Activated CD8-positive, alpha-beta T cell treated with anti-CD3 and anti-CD28 coated beads for 36 hours (primary cell): ENCODE measurements around the gene TMEM35B. TPM values are rescaled to one million over a fixed set of nuclear protein-coding genes. Genes with fewer than 3 reads are reported as not detected.
A peak's percentile ranks its signal among the peaks of the same experiment; 100 is the strongest.
"Not testable (repeated sequence)": the region's sequence is repeated elsewhere in the genome, so short reads cannot be mapped to it uniquely, and the experiment has no call there.

Source experiments
- ATAC-seq: fragments of 200-7000 bp; cut with Tn5 transposase; one replicate; pipeline ENCODE4 v1.10.0; 2021; ENCODE audit warnings: mild to moderate bottlenecking, moderate library complexity
- CTCF ChIA-PET: fragments of 350-600 bp; sonication (Branson Sonifier 250); formaldehyde crosslinking; loops from one replicate; lab custom pipeline; 2021; ENCODE audit warnings: antibody characterized with exemption; lab: Charles Lee
- POLR2A ChIA-PET: fragments of 350-600 bp; sonication (Branson Sonifier 250); formaldehyde crosslinking; loops from one replicate; lab custom pipeline; 2021; ENCODE audit warnings: antibody characterized with exemption; lab: Charles Lee
- DNase-seq: peaks from one replicate; pipeline ENCODE4 v3.0.0-alpha.2; 2020
- H3K27ac Mint-ChIP-seq: one replicate; pipeline ENCODE4 v1.8.0; 2021; ENCODE audit warnings: mild to moderate bottlenecking, mixed read lengths
- H3K27me3 Mint-ChIP-seq: one replicate; pipeline ENCODE4 v1.8.0; 2021; ENCODE audit warnings: mixed read lengths
- H3K36me3 Mint-ChIP-seq: one replicate; pipeline ENCODE4 v1.8.0; 2021; ENCODE audit warnings: low read depth, mixed read lengths
- H3K4me1 Mint-ChIP-seq: one replicate; pipeline ENCODE4 v1.8.0; 2021; ENCODE audit warnings: low read depth, mixed read lengths
- H3K4me3 Mint-ChIP-seq: one replicate; pipeline ENCODE4 v1.8.0; 2021; ENCODE audit warnings: mild to moderate bottlenecking, moderate library complexity, mixed read lengths
- H3K9me3 Mint-ChIP-seq: one replicate; pipeline ENCODE4 v1.8.0; 2021; ENCODE audit warnings: mixed read lengths
- intact Hi-C: fragments of 100-400 bp; cut with micrococcal nuclease; formaldehyde crosslinking; loops from one replicate; pipeline ENCODE4 v1.10.0; 2022
- total RNA-seq, 2 experiments: library from RNA; stranded (reverse); gene quantifications; one replicate each; pipeline ENCODE4 v1.2.3, GENCODE V29; 2021
- TF ChIP-seq, protein P1 (sequence below): fragments of 200-600 bp; IDR thresholded peaks from one replicate; pipeline ENCODE4 v1.8.0; 2022; ENCODE audit warnings: antibody characterized with exemption, mild to moderate bottlenecking

TMEM35B gene
- total RNA-seq, 2 experiments from 2014 or later, result 19.4 to 19.5 TPM

- TF ChIP-seq, protein P1, sequence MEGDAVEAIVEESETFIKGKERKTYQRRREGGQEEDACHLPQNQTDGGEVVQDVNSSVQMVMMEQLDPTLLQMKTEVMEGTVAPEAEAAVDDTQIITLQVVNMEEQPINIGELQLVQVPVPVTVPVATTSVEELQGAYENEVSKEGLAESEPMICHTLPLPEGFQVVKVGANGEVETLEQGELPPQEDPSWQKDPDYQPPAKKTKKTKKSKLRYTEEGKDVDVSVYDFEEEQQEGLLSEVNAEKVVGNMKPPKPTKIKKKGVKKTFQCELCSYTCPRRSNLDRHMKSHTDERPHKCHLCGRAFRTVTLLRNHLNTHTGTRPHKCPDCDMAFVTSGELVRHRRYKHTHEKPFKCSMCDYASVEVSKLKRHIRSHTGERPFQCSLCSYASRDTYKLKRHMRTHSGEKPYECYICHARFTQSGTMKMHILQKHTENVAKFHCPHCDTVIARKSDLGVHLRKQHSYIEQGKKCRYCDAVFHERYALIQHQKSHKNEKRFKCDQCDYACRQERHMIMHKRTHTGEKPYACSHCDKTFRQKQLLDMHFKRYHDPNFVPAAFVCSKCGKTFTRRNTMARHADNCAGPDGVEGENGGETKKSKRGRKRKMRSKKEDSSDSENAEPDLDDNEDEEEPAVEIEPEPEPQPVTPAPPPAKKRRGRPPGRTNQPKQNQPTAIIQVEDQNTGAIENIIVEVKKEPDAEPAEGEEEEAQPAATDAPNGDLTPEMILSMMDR, result no peak
- Mint-ChIP-seq H3K27me3 (no peaks in the 10 kb centered on the region), H3K27ac (no peak overlapping the region), H3K4me3 (no peak overlapping the region), H3K9me3 (no peaks in the 10 kb centered on the region), H3K36me3 (peaks cover 13% of the 10 kb centered on the region), H3K4me1 (no peaks in the 10 kb centered on the region)
- ChIA-PET POLR2A (no interaction called here), CTCF (interaction anchor here (0.6 kb wide), 1 partner anchor 743 kb away, joined by 3 read pairs; no protein-coding TSS in a partner anchor)
- ATAC-seq (no peak), DNase-seq (no peak)
- intact Hi-C loops, result no loop called here
Observed at GRCh38 chr1:35001743-35002142, 16.6 kb upstream of the TMEM35B start.

- H3K9me3 Mint-ChIP-seq, result no peaks in the 10 kb centered on the region
- no peak for DNase-seq
- ChIA-PET CTCF (no interaction called here), POLR2A (no interaction called here)
- TF ChIP-seq, protein P1, result no peak
- H3K4me1 Mint-ChIP-seq, result no peaks in the 10 kb centered on the region
- H3K27ac Mint-ChIP-seq, result no peak overlapping the region
- intact Hi-C loops, result no loop called here
- no peak for ATAC-seq
- no peak overlapping the region for H3K4me3 Mint-ChIP-seq
- H3K27me3 Mint-ChIP-seq, result no peaks in the 10 kb centered on the region
- H3K36me3 Mint-ChIP-seq, result peaks cover 11% of the 10 kb centered on the region
Observed at GRCh38 chr1:34994878-34995277, 9.7 kb upstream of the TMEM35B start.

- Mint-ChIP-seq H3K27me3 (no peaks in the 10 kb centered on the region), H3K36me3 (peaks cover 15% of the 10 kb centered on the region), H3K27ac (peak overlapping the region; percentile 28), H3K4me3 (no peak overlapping the region), H3K4me1 (peaks cover 34% of the 10 kb centered on the region), H3K9me3 (no peaks in the 10 kb centered on the region)
- DNase-seq (no peak), ATAC-seq (no peak)
- TF ChIP-seq, protein P1, result no peak
- ChIA-PET POLR2A (no interaction called here), CTCF (no interaction called here)
- intact Hi-C loops, result no loop called here
Observed at GRCh38 chr1:34988581-34988980, 3.4 kb upstream of the TMEM35B start.

DNA sequence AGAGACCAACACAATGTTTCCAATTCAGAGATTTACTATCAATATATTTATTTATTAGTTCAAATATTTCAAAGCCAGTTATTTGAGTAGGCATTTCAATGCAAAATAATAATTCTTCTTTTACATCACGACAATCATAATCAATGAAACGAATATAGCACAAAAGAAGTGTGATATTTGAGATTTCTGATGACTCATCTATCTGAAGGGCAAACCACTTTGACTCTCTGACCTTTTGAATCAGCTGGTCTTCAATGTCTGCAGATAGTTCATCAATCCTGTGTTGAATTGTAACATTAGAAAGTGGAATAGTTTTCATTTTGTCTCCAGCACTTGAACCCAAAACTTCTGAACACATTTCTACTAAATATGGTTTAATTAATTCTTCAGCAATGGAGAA is 3.0 kb upstream of the TMEM35B start:
- Mint-ChIP-seq H3K27ac (no peak overlapping the region), H3K4me1 (peaks cover 36% of the 10 kb centered on the region), H3K27me3 (no peaks in the 10 kb centered on the region), H3K36me3 (peaks cover 15% of the 10 kb centered on the region), H3K4me3 (no peak overlapping the region), H3K9me3 (no peaks in the 10 kb centered on the region)
- CTCF ChIA-PET, result no interaction called here
- TF ChIP-seq, protein P1, result no peak
- intact Hi-C loops, result no loop called here
- DNase-seq, result no peak
- ATAC-seq, result no peak
- POLR2A ChIA-PET, result no interaction called here

DNA sequence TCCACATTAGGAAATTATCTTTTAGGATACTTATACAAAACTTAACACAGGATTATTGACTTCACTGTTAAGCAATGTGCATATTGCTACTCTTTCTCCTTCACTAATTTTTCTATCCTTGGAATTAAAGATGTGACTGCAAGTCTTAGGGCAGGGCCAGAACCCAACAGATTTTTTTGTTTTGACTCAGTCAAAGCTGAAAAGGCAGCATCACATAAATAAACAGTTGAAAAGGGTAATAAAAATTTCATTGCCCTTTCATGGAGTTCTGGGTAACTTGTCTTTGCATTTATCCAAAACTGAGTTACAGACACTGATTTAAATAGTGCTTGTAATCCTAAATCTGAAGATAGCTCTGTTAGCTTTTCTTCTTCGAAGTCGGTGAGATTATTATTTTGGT is 1.9 kb upstream of the TMEM35B start:
- peaks cover 40% of the 10 kb centered on the region for H3K4me1 Mint-ChIP-seq
- CTCF ChIA-PET, result interaction anchor here (1.1 to 1.4 kb wide), 3 partner anchors 11 to 134 kb away, joined by 3 to 4 read pairs (median 3); no protein-coding TSS in a partner anchor
- intact Hi-C loops, result no loop called here
- ATAC-seq (no peak), DNase-seq (no peak)
- no peaks in the 10 kb centered on the region for H3K9me3 Mint-ChIP-seq
- TF ChIP-seq, protein P1, result no peak
- H3K27me3 Mint-ChIP-seq, result no peaks in the 10 kb centered on the region
- no peak overlapping the region for H3K4me3 Mint-ChIP-seq
- POLR2A ChIA-PET, result no interaction called here
- peaks cover 19% of the 10 kb centered on the region for H3K36me3 Mint-ChIP-seq
- no peak overlapping the region for H3K27ac Mint-ChIP-seq

DNA sequence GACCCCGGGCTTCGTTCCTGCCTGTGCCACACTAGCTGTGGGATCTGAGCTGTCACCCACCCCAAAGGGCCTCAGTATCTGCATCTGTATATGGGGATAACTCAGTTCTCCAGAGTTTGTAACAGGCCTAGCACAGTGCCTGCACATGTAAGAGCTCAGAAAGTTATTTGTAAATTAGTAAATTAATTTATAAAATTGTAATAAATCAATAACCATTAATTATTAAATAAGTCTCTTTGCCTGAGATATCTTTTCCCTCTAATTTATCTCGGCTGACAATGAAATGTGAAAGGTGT is 410 bp upstream of the TMEM35B start:
- H3K9me3 Mint-ChIP-seq, intact Hi-C loops, H3K27me3 Mint-ChIP-seq, DNase-seq: not testable (repeated sequence)
- Mint-ChIP-seq H3K4me1 (peaks cover 47% of the 10 kb centered on the region), H3K4me3 (peak overlapping the region; percentile 98), H3K27ac (peak overlapping the region; percentile 98), H3K36me3 (peaks cover 26% of the 10 kb centered on the region)
- CTCF ChIA-PET, result interaction anchor here (0.8 to 3.9 kb wide), 9 partner anchors 16 to 178 kb away, joined by 3 to 16 read pairs (median 4); partner anchors contain the start of gene ZMYM6
- POLR2A ChIA-PET, result interaction anchor here (0.9 to 2.6 kb wide), 6 partner anchors 46 to 205 kb away, joined by 3 to 13 read pairs (median 8); partner anchors contain the start of genes SMIM12, ZMYM1 and ZMYM6
- ATAC-seq, result peak; percentile 34
